GM23338 (cell line): ENCODE results near the gene RHBDD1. TPM values are rescaled to one million over a fixed set of nuclear protein-coding genes. Genes with fewer than 3 reads are reported as not detected.

Source experiments
- ATAC-seq: fragments of 200-7000 bp; cut with Tn5 transposase; 3 replicates; pipeline ENCODE4 v1.9.1; 2020
- DNase-seq: peaks from one replicate; pipeline ENCODE4 v3.0.0-alpha.2; 2015; ENCODE audit warnings: low spot score
- H2AFZ ChIP-seq: fragments of 200-600 bp; sonication (generic); 2 replicates; pipeline ENCODE4 v1.8.0; 2016; ENCODE audit warnings: antibody characterized with exemption, mild to moderate bottlenecking, moderate library complexity
- H3F3A ChIP-seq: fragments of 200-600 bp; sonication (generic); replicated peaks from 2 replicates; pipeline ENCODE4 v1.8.0; 2017; ENCODE audit warnings: antibody characterized with exemption, mixed run types, low read depth
- H3K27ac ChIP-seq: fragments of 200-600 bp; sonication (generic); 2 replicates; pipeline ENCODE4 v1.6.1; 2016; ENCODE audit warnings: low read depth
- H3K27me3 ChIP-seq: fragments of 200-600 bp; sonication (generic); 2 replicates; pipeline ENCODE4 v1.8.0; 2016; ENCODE audit warnings: mild to moderate bottlenecking, mixed run types, moderate library complexity; ENCODE audit not compliant: insufficient read depth
- H3K36me3 ChIP-seq: fragments of 200-600 bp; sonication (generic); 2 replicates; pipeline ENCODE4 v1.8.0; 2016; ENCODE audit warnings: mild to moderate bottlenecking; ENCODE audit not compliant: insufficient read depth
- H3K4me1 ChIP-seq: fragments of 200-600 bp; sonication (generic); 2 replicates; pipeline ENCODE4 v1.8.0; 2016; ENCODE audit warnings: mild to moderate bottlenecking, moderate library complexity; ENCODE audit not compliant: insufficient read depth
- H3K4me2 ChIP-seq: fragments of 200-600 bp; sonication (generic); 2 replicates; pipeline ENCODE4 v1.7.1; 2017; ENCODE audit warnings: mixed run types
- H3K4me3 ChIP-seq: fragments of 200-600 bp; sonication (generic); 2 replicates; pipeline ENCODE4 v1.6.1; 2016; ENCODE audit warnings: mixed run types
- H3K79me2 ChIP-seq: fragments of 200-600 bp; sonication (generic); replicated peaks from 2 replicates; pipeline ENCODE4 v1.8.0; 2017; ENCODE audit warnings: mild to moderate bottlenecking; ENCODE audit not compliant: insufficient read depth
- H3K9me2 ChIP-seq: fragments of 200-600 bp; sonication (generic); 2 replicates; pipeline ENCODE4 v1.8.0; 2017; ENCODE audit not compliant: insufficient read depth
- H4K20me1 ChIP-seq: fragments of 200-600 bp; sonication (generic); replicated peaks from 2 replicates; pipeline ENCODE4 v1.8.0; 2017; ENCODE audit warnings: mild to moderate bottlenecking; ENCODE audit not compliant: insufficient read depth
- H3K27ac Mint-ChIP-seq: 2 replicates; pipeline ENCODE4 v1.8.0; 2020; ENCODE audit warnings: inconsistent platforms, mild to moderate bottlenecking, moderate library complexity, mixed read lengths
- H3K27me3 Mint-ChIP-seq: 3 replicates; pipeline ENCODE4 v1.8.0; 2022; ENCODE audit warnings: low read depth, mild to moderate bottlenecking, moderate library complexity, mixed read lengths, inconsistent platforms; ENCODE audit not compliant: insufficient read depth, poor library complexity
- H3K36me3 Mint-ChIP-seq: 3 replicates; pipeline ENCODE4 v1.8.0; 2021; ENCODE audit warnings: low read depth, mild to moderate bottlenecking, inconsistent platforms, moderate library complexity, mixed read lengths
- H3K4me1 Mint-ChIP-seq: 3 replicates; pipeline ENCODE4 v1.8.0; 2020; ENCODE audit warnings: mild to moderate bottlenecking, inconsistent platforms, mixed read lengths
- H3K4me3 Mint-ChIP-seq: 3 replicates; pipeline ENCODE4 v1.8.0; 2021; ENCODE audit warnings: moderate library complexity, mild to moderate bottlenecking, inconsistent platforms, mixed read lengths
- H3K9me3 Mint-ChIP-seq: 3 replicates; pipeline ENCODE4 v1.8.0; 2020; ENCODE audit warnings: moderate library complexity, mild to moderate bottlenecking, inconsistent platforms, mixed read lengths
- CREB1 ChIP-seq: fragments of 250-450 bp; sonication (Bioruptor Pico); IDR thresholded peaks from 2 replicates; pipeline ENCODE4 v1.5.0; 2020; ENCODE audit warnings: low read depth, mild to moderate bottlenecking, moderate library complexity
- EZH2phosphoT487 ChIP-seq: fragments of 200-600 bp; sonication (generic); IDR thresholded peaks from one replicate; pipeline ENCODE4 v1.8.1; 2018; ENCODE audit warnings: antibody characterized with exemption; ENCODE audit not compliant: unreplicated experiment
- JUNB ChIP-seq: IDR thresholded peaks from one replicate; pipeline ENCODE4 v1.6.1; 2016; ENCODE audit warnings: antibody characterized with exemption; ENCODE audit not compliant: unreplicated experiment
- NANOG ChIP-seq: IDR thresholded peaks from 2 replicates; pipeline ENCODE4 v1.6.1; 2016; ENCODE audit warnings: antibody characterized with exemption, borderline replicate concordance
- POLR2AphosphoS5 ChIP-seq: IDR thresholded peaks from 2 replicates; pipeline ENCODE4 v1.6.1; 2016; ENCODE audit warnings: antibody characterized with exemption, low read depth
- STAT1 ChIP-seq: IDR thresholded peaks from one replicate; pipeline ENCODE4 v1.6.1; 2016; ENCODE audit warnings: antibody characterized with exemption; ENCODE audit not compliant: unreplicated experiment
- ZNF114 ChIP-seq: fragments of 250-450 bp; sonication (Bioruptor Pico); IDR thresholded peaks from 2 replicates; pipeline ENCODE4 v1.5.0; 2020; ENCODE audit warnings: mild to moderate bottlenecking, moderate library complexity
- ZNF331 ChIP-seq: fragments of 250-450 bp; sonication (Bioruptor Pico); IDR thresholded peaks from 2 replicates; pipeline ENCODE4 v1.5.0; 2020; ENCODE audit warnings: low read depth, mild to moderate bottlenecking, moderate library complexity
- polyA plus RNA-seq: library from polyadenylated mRNA; unstranded; fragments of >200 nt; fragmentation: Nextera tagmentation; extraction: Ambion mirVana; gene quantifications from 2 replicates; pipeline ENCODE4 v1.2.1, GENCODE V29; 2016
- total RNA-seq: library from RNA; depleted of rRNA; stranded (reverse); fragments of >200 nt; shearing (Covaris generic); gene quantifications from 2 replicates; pipeline ENCODE4 v1.2.3, GENCODE V29; 2014
- TF ChIP-seq, protein P1 (sequence below): IDR thresholded peaks from one replicate; pipeline ENCODE4 v1.6.1; 2018; ENCODE audit warnings: antibody characterized with exemption; ENCODE audit not compliant: unreplicated experiment
- TF ChIP-seq, protein P2 (sequence below): IDR thresholded peaks from 2 replicates; pipeline ENCODE4 v1.6.1; 2016; ENCODE audit warnings: antibody characterized with exemption
- TF ChIP-seq, protein P3 (sequence below), 2 experiments: fragments of 200-600 bp in 1 of 2; sonication (generic) in 1 of 2; conservative IDR thresholded peaks; 2 replicates each; pipeline versions ENCODE4 v1.5.1 to v1.6.1; 2016 to 2017; ENCODE audit warnings: antibody characterized with exemption in 2 of 2, low read depth in 2 of 2, mild to moderate bottlenecking in 2 of 2, moderate library complexity in 1 of 2

RHBDD1 gene
- total and polyA plus RNA-seq, 2 experiments from 2014 or later: 7.3 to 13.0 TPM

DNA sequence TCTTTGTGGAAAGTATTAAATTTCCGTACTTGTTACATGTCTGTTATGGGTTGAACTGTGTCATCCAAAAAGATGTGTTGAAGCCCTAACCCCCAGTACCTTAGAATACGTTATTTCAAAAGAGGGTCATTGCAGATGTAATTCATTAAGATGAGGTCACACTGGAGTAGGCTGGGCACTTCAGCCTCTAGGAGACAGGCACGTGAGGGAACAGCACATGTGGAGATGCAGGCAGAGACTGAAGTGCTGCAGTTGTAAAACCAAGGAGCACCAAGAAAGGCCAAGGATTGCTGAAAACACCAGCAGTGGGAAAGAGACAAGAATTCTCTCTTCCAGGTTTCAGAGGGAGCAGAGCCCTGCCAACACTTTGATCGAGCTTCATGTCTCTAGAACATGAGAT lies 4.6 kb upstream of the RHBDD1 start:
- H3F3A ChIP-seq: peaks cover 3% of the 10 kb centered on the region; the same call in 1 of the 2 replicates
- no peaks in the 10 kb centered on the region; the same call in 2 of the 3 replicates for H3K9me3 Mint-ChIP-seq
- H3K4me1 Mint-ChIP-seq: no peaks in the 10 kb centered on the region
- H3K27ac ChIP-seq: no peak overlapping the region
- ATAC-seq (no peak), DNase-seq (no peak)
- H3K4me3 ChIP-seq: no peak overlapping the region
- H3K4me1 ChIP-seq: peaks cover 7% of the 10 kb centered on the region
- peaks cover 5% of the 10 kb centered on the region for H3K27me3 Mint-ChIP-seq
- H3K36me3 Mint-ChIP-seq: no peaks in the 10 kb centered on the region; the same call in 2 of the 3 replicates
- H3K4me2 ChIP-seq: no peak overlapping the region
- no peaks in the 10 kb centered on the region for H3K9me2 ChIP-seq
- peaks cover 9% of the 10 kb centered on the region; the same call in 1 of the 2 replicates for H3K27me3 ChIP-seq
- no peak overlapping the region for H3K27ac Mint-ChIP-seq
- TF ChIP-seq JUNB (no peak), POLR2AphosphoS5 (no peak), EZH2phosphoT487 (no peak), ZNF331 (no peak), CREB1 (CRISPR knock-in tag) (no peak)
- TF ChIP-seq, protein P1, sequence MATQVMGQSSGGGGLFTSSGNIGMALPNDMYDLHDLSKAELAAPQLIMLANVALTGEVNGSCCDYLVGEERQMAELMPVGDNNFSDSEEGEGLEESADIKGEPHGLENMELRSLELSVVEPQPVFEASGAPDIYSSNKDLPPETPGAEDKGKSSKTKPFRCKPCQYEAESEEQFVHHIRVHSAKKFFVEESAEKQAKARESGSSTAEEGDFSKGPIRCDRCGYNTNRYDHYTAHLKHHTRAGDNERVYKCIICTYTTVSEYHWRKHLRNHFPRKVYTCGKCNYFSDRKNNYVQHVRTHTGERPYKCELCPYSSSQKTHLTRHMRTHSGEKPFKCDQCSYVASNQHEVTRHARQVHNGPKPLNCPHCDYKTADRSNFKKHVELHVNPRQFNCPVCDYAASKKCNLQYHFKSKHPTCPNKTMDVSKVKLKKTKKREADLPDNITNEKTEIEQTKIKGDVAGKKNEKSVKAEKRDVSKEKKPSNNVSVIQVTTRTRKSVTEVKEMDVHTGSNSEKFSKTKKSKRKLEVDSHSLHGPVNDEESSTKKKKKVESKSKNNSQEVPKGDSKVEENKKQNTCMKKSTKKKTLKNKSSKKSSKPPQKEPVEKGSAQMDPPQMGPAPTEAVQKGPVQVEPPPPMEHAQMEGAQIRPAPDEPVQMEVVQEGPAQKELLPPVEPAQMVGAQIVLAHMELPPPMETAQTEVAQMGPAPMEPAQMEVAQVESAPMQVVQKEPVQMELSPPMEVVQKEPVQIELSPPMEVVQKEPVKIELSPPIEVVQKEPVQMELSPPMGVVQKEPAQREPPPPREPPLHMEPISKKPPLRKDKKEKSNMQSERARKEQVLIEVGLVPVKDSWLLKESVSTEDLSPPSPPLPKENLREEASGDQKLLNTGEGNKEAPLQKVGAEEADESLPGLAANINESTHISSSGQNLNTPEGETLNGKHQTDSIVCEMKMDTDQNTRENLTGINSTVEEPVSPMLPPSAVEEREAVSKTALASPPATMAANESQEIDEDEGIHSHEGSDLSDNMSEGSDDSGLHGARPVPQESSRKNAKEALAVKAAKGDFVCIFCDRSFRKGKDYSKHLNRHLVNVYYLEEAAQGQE: no peak
- TF ChIP-seq, protein P2, sequence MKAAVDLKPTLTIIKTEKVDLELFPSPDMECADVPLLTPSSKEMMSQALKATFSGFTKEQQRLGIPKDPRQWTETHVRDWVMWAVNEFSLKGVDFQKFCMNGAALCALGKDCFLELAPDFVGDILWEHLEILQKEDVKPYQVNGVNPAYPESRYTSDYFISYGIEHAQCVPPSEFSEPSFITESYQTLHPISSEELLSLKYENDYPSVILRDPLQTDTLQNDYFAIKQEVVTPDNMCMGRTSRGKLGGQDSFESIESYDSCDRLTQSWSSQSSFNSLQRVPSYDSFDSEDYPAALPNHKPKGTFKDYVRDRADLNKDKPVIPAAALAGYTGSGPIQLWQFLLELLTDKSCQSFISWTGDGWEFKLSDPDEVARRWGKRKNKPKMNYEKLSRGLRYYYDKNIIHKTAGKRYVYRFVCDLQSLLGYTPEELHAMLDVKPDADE: no peak
- TF ChIP-seq, protein P3, sequence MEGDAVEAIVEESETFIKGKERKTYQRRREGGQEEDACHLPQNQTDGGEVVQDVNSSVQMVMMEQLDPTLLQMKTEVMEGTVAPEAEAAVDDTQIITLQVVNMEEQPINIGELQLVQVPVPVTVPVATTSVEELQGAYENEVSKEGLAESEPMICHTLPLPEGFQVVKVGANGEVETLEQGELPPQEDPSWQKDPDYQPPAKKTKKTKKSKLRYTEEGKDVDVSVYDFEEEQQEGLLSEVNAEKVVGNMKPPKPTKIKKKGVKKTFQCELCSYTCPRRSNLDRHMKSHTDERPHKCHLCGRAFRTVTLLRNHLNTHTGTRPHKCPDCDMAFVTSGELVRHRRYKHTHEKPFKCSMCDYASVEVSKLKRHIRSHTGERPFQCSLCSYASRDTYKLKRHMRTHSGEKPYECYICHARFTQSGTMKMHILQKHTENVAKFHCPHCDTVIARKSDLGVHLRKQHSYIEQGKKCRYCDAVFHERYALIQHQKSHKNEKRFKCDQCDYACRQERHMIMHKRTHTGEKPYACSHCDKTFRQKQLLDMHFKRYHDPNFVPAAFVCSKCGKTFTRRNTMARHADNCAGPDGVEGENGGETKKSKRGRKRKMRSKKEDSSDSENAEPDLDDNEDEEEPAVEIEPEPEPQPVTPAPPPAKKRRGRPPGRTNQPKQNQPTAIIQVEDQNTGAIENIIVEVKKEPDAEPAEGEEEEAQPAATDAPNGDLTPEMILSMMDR (conservative IDR thresholded peaks at IDR 0.05; ENCODE audit: low read depth in 2 of 2): no peak
- no peak overlapping the region for H3K4me3 Mint-ChIP-seq
- H3K79me2 ChIP-seq: 0 out of 2 replicates have a peak, but pooled peaks cover 7% of the 10 kb centered on the region
- H4K20me1 ChIP-seq: no peaks in the 10 kb centered on the region; the same call in 1 of the 2 replicates
- no peaks in the 10 kb centered on the region for H3K36me3 ChIP-seq
- no peak overlapping the region for H2AFZ ChIP-seq

DNA sequence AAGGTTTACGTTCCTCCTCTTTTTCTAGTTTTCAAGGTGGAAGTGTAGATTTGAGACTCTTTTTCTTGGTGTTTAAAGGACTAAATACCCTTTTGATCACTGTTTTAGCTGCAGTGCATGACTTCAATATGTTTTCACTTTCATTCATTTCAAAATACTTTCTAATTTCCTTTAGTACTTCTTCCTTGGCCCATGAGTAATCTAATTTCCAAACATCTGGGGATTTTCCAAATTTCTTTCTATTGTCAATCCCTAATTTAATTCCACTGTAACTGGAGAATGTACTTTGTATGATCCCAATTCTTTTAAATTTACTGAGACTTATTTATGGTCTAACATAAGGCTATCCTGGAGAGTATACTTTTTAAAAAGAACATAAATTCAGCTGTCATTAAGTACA lies 3.8 kb upstream of the RHBDD1 start:
- Histone ChIP-seq H3K9me2 (no peaks in the 10 kb centered on the region), H3K36me3 (no peaks in the 10 kb centered on the region), H3K4me1 (peaks cover 14% of the 10 kb centered on the region), H3K4me2 (no peak overlapping the region), H3K4me3 (no peak overlapping the region), H3K27ac (no peak overlapping the region), H3K79me2 (peaks cover 10% of the 10 kb centered on the region; the same call in 1 of the 2 replicates), H2AFZ (no peak overlapping the region), H4K20me1 (no peaks in the 10 kb centered on the region; the same call in 1 of the 2 replicates), H3K27me3 (peaks cover 9% of the 10 kb centered on the region; the same call in 1 of the 2 replicates), H3F3A (peaks cover 10% of the 10 kb centered on the region; the same call in 1 of the 2 replicates)
- Mint-ChIP-seq H3K4me1 (peaks cover 4% of the 10 kb centered on the region), H3K9me3 (no peaks in the 10 kb centered on the region; the same call in 2 of the 3 replicates), H3K27ac (no peak overlapping the region), H3K27me3 (peaks cover 5% of the 10 kb centered on the region), H3K4me3 (no peak overlapping the region), H3K36me3 (no peaks in the 10 kb centered on the region; the same call in 2 of the 3 replicates)
- DNase-seq (no peak), ATAC-seq (no peak)
- TF ChIP-seq, protein P3 (conservative IDR thresholded peaks at IDR 0.05; ENCODE audit: low read depth in 2 of 2): no peak
- TF ChIP-seq ZNF114 (no peak), CREB1 (CRISPR knock-in tag) (no peak), POLR2AphosphoS5 (no peak), STAT1 (no peak), ZNF331 (no peak), NANOG (no peak)
- TF ChIP-seq, protein P1: no peak
